SK-N-SH treated with all-trans-retinoic acid at 6 μM for 48 hours (cell line): ENCODE results near the gene SENP3.

Source experiments
- ATAC-seq: fragments of 200-7000 bp; cut with Tn5 transposase; 3 replicates; pipeline ENCODE4 v1.9.1; 2020; ENCODE audit warnings: mild to moderate bottlenecking, moderate library complexity
- ARNTL ChIP-seq: fragments of 450-650 bp; formaldehyde crosslinking; IDR thresholded peaks from 2 replicates; pipeline ENCODE4 v1.5.0; 2020; ENCODE audit warnings: low read depth, mild to moderate bottlenecking, moderate library complexity, borderline replicate concordance
- BACH2 ChIP-seq: fragments of 250-450 bp; sonication (Bioruptor Pico); IDR thresholded peaks from 2 replicates; pipeline ENCODE4 v1.9.0; 2021; ENCODE audit warnings: mild to moderate bottlenecking, borderline replicate concordance
- CREB5 ChIP-seq: fragments of 250-450 bp; sonication (Bioruptor Pico); IDR thresholded peaks from 2 replicates; pipeline ENCODE4 v1.5.1; 2020; ENCODE audit warnings: low read depth, mild to moderate bottlenecking, moderate library complexity
- CSDC2 ChIP-seq: fragments of 250-450 bp; sonication (Bioruptor Pico); IDR thresholded peaks from 2 replicates; pipeline ENCODE4 v1.5.0; 2020; ENCODE audit warnings: mild to moderate bottlenecking, moderate library complexity
- CSRNP3 ChIP-seq: fragments of 250-450 bp; sonication (Bioruptor Pico); IDR thresholded peaks from 2 replicates; pipeline ENCODE4 v1.5.1; 2021; ENCODE audit warnings: mild to moderate bottlenecking, moderate library complexity
- ESRRG ChIP-seq: fragments of 250-450 bp; sonication (Bioruptor Pico); IDR thresholded peaks from 2 replicates; pipeline ENCODE4 v1.6.1; 2021; ENCODE audit warnings: mild to moderate bottlenecking
- GLIS3 ChIP-seq: fragments of 250-450 bp; sonication (Bioruptor Pico); IDR thresholded peaks from 2 replicates; pipeline ENCODE4 v1.5.0; 2020; ENCODE audit warnings: mild to moderate bottlenecking, moderate library complexity
- ISL1 ChIP-seq: fragments of 250-450 bp; sonication (Bioruptor Pico); IDR thresholded peaks from 2 replicates; pipeline ENCODE4 v2.1.2; 2022; ENCODE audit warnings: mild to moderate bottlenecking, moderate library complexity
- OSR1 ChIP-seq: fragments of 250-450 bp; sonication (Bioruptor Pico); IDR thresholded peaks from 2 replicates; pipeline ENCODE4 v1.8.0; 2022; ENCODE audit warnings: moderate library complexity, mild to moderate bottlenecking, inconsistent platforms
- PATZ1 ChIP-seq: fragments of 250-450 bp; sonication (Bioruptor Pico); IDR thresholded peaks from 2 replicates; pipeline ENCODE4 v1.8.0; 2020; ENCODE audit warnings: mild to moderate bottlenecking, moderate library complexity, borderline replicate concordance
- PPARA ChIP-seq: fragments of 250-450 bp; sonication (Bioruptor Pico); IDR thresholded peaks from 2 replicates; pipeline ENCODE4 v1.5.0; 2020; ENCODE audit warnings: mild to moderate bottlenecking, borderline replicate concordance
- RARB ChIP-seq: fragments of 250-450 bp; sonication (Bioruptor Pico); IDR thresholded peaks from 2 replicates; pipeline ENCODE4 v1.8.0; 2021; ENCODE audit warnings: mild to moderate bottlenecking, moderate library complexity
- SNAI2 ChIP-seq: fragments of 250-450 bp; sonication (Bioruptor Pico); IDR thresholded peaks from 2 replicates; pipeline ENCODE4 v1.5.0; 2020; ENCODE audit warnings: mild to moderate bottlenecking, moderate library complexity
- TCF4 ChIP-seq: fragments of 250-450 bp; sonication (Bioruptor Pico); IDR thresholded peaks from 2 replicates; pipeline ENCODE4 v1.8.0; 2021; ENCODE audit warnings: mild to moderate bottlenecking, moderate library complexity, borderline replicate concordance
- TOX ChIP-seq: fragments of 250-450 bp; sonication (Bioruptor Pico); IDR thresholded peaks from 2 replicates; pipeline ENCODE4 v1.8.0; 2021; ENCODE audit warnings: mild to moderate bottlenecking, moderate library complexity, borderline replicate concordance
- ZC3H10 ChIP-seq: fragments of 250-450 bp; sonication (Bioruptor Pico); IDR thresholded peaks from 2 replicates; pipeline ENCODE4 v1.5.1; 2021; ENCODE audit warnings: mild to moderate bottlenecking, moderate library complexity
- ZFP3 ChIP-seq: fragments of 250-450 bp; sonication (Bioruptor Pico); IDR thresholded peaks from 2 replicates; pipeline ENCODE4 v1.5.0; 2020; ENCODE audit warnings: mild to moderate bottlenecking, moderate library complexity
- ZFP30 ChIP-seq: fragments of 450-650 bp; formaldehyde crosslinking; IDR thresholded peaks from 2 replicates; pipeline ENCODE4 v1.5.0; 2022; ENCODE audit warnings: mild to moderate bottlenecking, moderate library complexity
- ZNF565 ChIP-seq: fragments of 450-650 bp; formaldehyde crosslinking; conservative IDR thresholded peaks from 2 replicates; pipeline ENCODE4 v1.5.0; 2020; ENCODE audit warnings: low read depth, mild to moderate bottlenecking, moderate library complexity
- ZNF70 ChIP-seq: fragments of 450-650 bp; formaldehyde crosslinking; IDR thresholded peaks from 2 replicates; pipeline ENCODE4 v1.5.0; 2020; ENCODE audit warnings: mild to moderate bottlenecking, moderate library complexity
- ZNF8 ChIP-seq: fragments of 450-650 bp; formaldehyde crosslinking; IDR thresholded peaks from 2 replicates; pipeline ENCODE4 v1.5.0; 2020; ENCODE audit warnings: mild to moderate bottlenecking, moderate library complexity
- TF ChIP-seq, protein P1 (sequence below): fragments of 250-450 bp; sonication (Bioruptor Pico); IDR thresholded peaks from 2 replicates; pipeline ENCODE4 v1.8.0; 2021; ENCODE audit warnings: low read depth, mild to moderate bottlenecking, moderate library complexity, borderline replicate concordance
- TF ChIP-seq, protein P2 (sequence below): fragments of 250-450 bp; sonication (Bioruptor Pico); IDR thresholded peaks from 2 replicates; pipeline ENCODE4 v1.5.0; 2020; ENCODE audit warnings: mild to moderate bottlenecking, moderate library complexity

The SENP3 gene

DNA sequence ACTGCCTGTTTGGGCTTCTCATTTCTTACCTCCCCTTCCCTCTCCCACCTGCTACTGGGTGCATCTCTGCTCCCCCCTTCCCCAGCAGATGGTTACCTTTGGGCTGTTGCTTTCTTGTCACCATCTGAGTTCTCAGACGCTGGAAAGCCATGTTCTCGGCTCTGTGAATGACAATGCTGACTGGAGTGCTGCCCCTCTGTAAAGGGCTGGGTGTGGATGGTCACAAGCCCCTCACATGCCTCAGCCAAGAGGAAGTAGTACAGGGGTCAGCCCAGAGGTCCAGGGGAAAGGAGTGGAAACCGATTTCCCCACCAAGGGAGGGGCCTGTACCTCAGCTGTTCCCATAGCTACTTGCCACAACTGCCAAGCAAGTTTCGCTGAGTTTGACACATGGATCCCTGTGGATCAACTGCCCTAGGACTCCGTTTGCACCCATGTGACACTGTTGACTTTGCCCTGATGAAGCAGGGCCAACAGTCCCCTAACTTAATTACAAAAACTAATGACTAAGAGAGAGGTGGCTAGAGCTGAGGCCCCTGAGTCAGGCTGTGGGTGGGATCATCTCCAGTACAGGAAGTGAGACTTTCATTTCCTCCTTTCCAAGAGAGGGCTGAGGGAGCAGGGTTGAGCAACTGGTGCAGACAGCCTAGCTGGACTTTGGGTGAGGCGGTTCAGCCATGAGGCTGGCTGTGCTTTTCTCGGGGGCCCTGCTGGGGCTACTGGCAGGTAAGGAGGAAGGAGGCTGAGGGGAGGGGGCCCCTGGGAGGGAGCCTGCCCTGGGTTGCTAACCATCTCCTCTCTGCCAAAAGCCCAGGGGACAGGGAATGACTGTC lies 17.5 kb downstream of the SENP3 start, which contains the start of gene CD68:
CD68 (plus strand) TSS at position 638 of the 833 bp plus-strand sequence; CDS start at position 678, 40 bp downstream.
- peak; percentile 62 for ATAC-seq
- TF ChIP-seq CSDC2 (CRISPR knock-in tag) (no peak), ISL1 (CRISPR knock-in tag) (peak; percentile 9; the same call in 1 of the 2 replicates), GLIS3 (CRISPR knock-in tag) (peak; percentile 71), RARB (CRISPR knock-in tag) (0 out of 2 replicates have a peak, but pooled peaks have one; percentile 6), ZNF70 (CRISPR knock-in tag) (no peak), CREB5 (CRISPR knock-in tag) (peak; percentile 94), PPARA (CRISPR knock-in tag) (no peak), TOX (CRISPR knock-in tag) (peak; percentile 82), ZFP30 (peak; percentile 5), ZC3H10 (CRISPR knock-in tag) (no peak), TCF4 (CRISPR knock-in tag) (no peak), OSR1 (CRISPR knock-in tag) (no peak), ZNF8 (CRISPR knock-in tag) (0 out of 2 replicates have a peak, but pooled peaks have one; percentile 43), BACH2 (CRISPR knock-in tag) (no peak), ZNF565 (CRISPR knock-in tag) (no peak), ESRRG (peak; percentile 86), ZFP3 (CRISPR knock-in tag) (0 out of 2 replicates have a peak, but pooled peaks have one; percentile 12), PATZ1 (CRISPR knock-in tag) (peak; percentile 90; the same call in 1 of the 2 replicates), SNAI2 (CRISPR knock-in tag) (no peak), CSRNP3 (CRISPR knock-in tag) (peak; percentile 91; the same call in 1 of the 2 replicates), ARNTL (peak; percentile 29; the same call in 1 of the 2 replicates)
- TF ChIP-seq, protein P1, sequence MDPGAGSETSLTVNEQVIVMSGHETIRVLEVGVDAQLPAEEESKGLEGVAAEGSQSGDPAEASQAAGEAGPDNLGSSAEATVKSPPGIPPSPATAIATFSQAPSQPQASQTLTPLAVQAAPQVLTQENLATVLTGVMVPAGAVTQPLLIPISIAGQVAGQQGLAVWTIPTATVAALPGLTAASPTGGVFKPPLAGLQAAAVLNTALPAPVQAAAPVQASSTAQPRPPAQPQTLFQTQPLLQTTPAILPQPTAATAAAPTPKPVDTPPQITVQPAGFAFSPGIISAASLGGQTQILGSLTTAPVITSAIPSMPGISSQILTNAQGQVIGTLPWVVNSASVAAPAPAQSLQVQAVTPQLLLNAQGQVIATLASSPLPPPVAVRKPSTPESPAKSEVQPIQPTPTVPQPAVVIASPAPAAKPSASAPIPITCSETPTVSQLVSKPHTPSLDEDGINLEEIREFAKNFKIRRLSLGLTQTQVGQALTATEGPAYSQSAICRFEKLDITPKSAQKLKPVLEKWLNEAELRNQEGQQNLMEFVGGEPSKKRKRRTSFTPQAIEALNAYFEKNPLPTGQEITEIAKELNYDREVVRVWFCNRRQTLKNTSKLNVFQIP (CRISPR knock-in tag): no peak; the same call in 1 of the 2 replicates
- TF ChIP-seq, protein P2, sequence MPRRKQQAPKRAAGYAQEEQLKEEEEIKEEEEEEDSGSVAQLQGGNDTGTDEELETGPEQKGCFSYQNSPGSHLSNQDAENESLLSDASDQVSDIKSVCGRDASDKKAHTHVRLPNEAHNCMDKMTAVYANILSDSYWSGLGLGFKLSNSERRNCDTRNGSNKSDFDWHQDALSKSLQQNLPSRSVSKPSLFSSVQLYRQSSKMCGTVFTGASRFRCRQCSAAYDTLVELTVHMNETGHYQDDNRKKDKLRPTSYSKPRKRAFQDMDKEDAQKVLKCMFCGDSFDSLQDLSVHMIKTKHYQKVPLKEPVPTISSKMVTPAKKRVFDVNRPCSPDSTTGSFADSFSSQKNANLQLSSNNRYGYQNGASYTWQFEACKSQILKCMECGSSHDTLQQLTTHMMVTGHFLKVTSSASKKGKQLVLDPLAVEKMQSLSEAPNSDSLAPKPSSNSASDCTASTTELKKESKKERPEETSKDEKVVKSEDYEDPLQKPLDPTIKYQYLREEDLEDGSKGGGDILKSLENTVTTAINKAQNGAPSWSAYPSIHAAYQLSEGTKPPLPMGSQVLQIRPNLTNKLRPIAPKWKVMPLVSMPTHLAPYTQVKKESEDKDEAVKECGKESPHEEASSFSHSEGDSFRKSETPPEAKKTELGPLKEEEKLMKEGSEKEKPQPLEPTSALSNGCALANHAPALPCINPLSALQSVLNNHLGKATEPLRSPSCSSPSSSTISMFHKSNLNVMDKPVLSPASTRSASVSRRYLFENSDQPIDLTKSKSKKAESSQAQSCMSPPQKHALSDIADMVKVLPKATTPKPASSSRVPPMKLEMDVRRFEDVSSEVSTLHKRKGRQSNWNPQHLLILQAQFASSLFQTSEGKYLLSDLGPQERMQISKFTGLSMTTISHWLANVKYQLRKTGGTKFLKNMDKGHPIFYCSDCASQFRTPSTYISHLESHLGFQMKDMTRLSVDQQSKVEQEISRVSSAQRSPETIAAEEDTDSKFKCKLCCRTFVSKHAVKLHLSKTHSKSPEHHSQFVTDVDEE: no peak
